Measurements from ENCODE around the gene SRPX. TPM values are rescaled to one million over a fixed set of nuclear protein-coding genes. Genes with fewer than 3 reads are reported as not detected.

The SRPX gene
- total RNA-seq, 1 donor from 2014 or later: 139 TPM

DNA sequence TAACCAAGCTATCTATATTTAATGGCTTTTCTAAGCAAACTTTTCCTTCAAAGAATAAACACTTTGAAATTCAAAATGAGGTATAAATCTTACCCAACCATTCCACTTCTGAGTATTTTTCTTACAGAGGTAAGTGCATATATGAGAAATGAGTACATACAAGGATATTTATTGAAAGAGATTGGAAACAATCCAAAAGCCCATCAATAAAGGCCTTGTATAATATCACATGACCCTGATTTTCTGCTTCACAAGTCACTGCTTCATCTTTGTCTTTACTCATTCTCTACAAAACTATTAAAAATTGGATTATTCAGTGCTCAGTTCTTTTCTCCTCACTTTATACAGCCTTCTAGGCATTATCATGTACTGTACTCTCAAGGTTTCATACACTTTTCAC, 91.3 kb downstream of the SRPX start:
- intact Hi-C loops (cut with DNase I): no loop called here
- Histone ChIP-seq H3K4me3 (no peak overlapping the region), H3K27ac (no peak overlapping the region), H3K9me3 (no peaks in the 10 kb centered on the region), H3K4me1 (no peaks in the 10 kb centered on the region), H3K36me3 (no peaks in the 10 kb centered on the region), H3K27me3 (no peaks in the 10 kb centered on the region)
- DNase-seq (ENCODE audit: low spot score in 2 of 2): no peak
- TF ChIP-seq, protein P1, sequence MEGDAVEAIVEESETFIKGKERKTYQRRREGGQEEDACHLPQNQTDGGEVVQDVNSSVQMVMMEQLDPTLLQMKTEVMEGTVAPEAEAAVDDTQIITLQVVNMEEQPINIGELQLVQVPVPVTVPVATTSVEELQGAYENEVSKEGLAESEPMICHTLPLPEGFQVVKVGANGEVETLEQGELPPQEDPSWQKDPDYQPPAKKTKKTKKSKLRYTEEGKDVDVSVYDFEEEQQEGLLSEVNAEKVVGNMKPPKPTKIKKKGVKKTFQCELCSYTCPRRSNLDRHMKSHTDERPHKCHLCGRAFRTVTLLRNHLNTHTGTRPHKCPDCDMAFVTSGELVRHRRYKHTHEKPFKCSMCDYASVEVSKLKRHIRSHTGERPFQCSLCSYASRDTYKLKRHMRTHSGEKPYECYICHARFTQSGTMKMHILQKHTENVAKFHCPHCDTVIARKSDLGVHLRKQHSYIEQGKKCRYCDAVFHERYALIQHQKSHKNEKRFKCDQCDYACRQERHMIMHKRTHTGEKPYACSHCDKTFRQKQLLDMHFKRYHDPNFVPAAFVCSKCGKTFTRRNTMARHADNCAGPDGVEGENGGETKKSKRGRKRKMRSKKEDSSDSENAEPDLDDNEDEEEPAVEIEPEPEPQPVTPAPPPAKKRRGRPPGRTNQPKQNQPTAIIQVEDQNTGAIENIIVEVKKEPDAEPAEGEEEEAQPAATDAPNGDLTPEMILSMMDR (IDR thresholded peaks at IDR 0.05): no peak

DNA sequence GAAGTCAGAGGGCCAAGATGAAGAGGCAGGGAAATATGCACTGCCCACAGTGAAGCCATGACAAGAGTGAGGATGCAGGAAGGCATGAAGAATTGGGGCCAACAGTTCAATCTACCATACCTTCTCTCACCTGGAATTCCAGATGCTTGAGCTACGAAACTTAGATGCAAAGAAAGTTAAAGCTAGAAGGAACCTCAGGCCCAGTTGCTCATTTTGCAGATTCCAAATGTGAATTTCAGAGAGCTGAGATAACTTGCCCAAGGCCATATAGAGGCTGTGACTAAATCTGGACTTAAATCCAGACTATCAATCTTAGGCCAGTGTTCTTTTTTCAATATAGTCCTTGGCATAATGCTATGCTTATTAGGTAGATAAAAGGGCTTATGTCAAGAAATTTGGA, 92.7 kb downstream of the SRPX start:
- H3K4me1 ChIP-seq: no peaks in the 10 kb centered on the region
- DNase-seq (ENCODE audit: low spot score in 2 of 2): no peak
- H3K9me3 ChIP-seq: no peaks in the 10 kb centered on the region
- intact Hi-C loops (cut with DNase I): no loop called here
- no peak overlapping the region for H3K27ac ChIP-seq
- TF ChIP-seq, protein P1 (IDR thresholded peaks at IDR 0.05): no peak
- H3K36me3 ChIP-seq: no peaks in the 10 kb centered on the region
- no peaks in the 10 kb centered on the region for H3K27me3 ChIP-seq
- no peak overlapping the region for H3K4me3 ChIP-seq

DNA sequence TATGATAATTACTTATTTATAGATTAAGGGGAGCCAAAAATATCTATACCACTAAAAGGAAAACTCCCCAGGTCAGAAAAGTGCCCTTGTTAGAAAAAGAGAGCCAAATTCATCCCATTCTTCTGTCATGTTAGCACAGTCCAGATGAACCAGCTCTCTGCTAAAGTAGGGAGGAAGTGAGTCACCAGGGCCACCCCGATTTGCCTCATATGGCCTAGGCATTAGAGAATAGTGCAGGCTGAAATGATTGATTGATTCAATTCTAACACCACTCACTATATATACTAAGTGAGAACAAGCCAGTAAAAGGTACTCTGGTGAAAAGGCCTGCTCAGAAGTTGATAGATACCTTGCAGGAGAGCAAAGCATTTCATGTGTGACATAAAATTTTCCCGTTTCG, 94.5 kb downstream of the SRPX start:
- Histone ChIP-seq H3K9me3 (no peaks in the 10 kb centered on the region), H3K4me3 (no peak overlapping the region), H3K27ac (no peak overlapping the region), H3K27me3 (no peaks in the 10 kb centered on the region), H3K4me1 (no peaks in the 10 kb centered on the region), H3K36me3 (no peaks in the 10 kb centered on the region)
- DNase-seq (ENCODE audit: low spot score in 2 of 2): no peak
- TF ChIP-seq, protein P1 (IDR thresholded peaks at IDR 0.05): no peak
- intact Hi-C loops (cut with DNase I): no loop called here

DNA sequence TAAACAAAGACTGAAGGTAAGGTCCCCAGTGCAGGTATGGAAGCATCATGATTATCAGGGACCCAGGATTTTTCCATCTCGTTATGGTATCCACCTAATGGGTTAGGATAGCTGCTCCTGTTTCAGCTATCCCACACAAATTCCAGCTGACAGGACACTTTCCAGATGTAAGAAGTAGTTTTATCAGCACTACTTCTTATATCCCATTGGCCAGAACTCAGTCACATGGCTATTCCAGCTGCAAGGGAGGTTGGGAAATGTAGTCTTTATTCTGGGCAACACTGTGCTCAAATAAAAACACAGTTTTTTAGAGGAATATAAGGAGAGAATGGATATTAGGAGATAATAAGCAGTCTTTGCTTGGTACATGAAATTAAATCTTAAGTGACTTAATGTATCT, 96.7 kb downstream of the SRPX start:
- no peaks in the 10 kb centered on the region for H3K9me3 ChIP-seq
- intact Hi-C loops (cut with DNase I): no loop called here
- no peaks in the 10 kb centered on the region for H3K4me1 ChIP-seq
- H3K27me3 ChIP-seq: no peaks in the 10 kb centered on the region
- no peak for DNase-seq (ENCODE audit: low spot score in 2 of 2)
- no peak overlapping the region for H3K4me3 ChIP-seq
- TF ChIP-seq, protein P1 (IDR thresholded peaks at IDR 0.05): no peak
- H3K36me3 ChIP-seq: no peaks in the 10 kb centered on the region
- H3K27ac ChIP-seq: no peak overlapping the region

DNA sequence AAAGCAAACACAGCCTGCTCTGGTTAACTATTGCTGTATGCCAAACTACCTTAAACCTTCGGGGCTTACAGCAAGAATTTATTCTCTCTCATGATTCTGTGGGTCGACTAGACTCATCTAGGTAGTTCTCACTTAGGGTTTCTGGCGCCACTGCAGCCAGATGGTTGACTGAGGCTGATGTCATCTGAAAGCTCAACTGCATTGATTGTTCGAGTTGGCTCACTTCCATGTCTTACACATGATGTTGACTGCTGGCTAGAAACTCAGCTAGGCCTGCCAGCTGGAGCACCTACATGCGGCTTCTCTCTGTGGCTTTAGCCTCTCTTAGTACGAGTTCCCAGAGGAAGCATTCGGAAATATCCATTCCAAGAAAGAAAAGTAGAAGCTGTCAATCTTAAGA, 103.2 kb downstream of the SRPX start:
- TF ChIP-seq, protein P1 (IDR thresholded peaks at IDR 0.05): no peak

DNA sequence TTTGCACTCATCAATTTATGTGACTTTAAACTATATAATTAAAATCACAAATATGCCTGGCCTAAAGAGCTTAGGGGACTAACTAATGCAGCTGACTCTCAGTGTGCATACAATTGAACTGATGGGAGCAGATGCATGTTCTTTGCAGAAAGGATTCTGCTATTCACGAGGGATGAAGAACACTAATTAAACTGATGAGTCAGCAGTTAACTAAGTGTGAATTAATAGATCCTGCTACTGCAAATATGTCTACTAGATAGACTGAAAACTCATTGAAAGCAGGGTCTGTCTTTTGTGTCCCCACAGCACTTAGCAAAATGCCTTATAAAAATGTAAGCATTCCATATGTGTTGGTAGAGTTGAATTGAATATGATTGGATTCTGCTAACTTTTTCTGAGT, 104.0 kb downstream of the SRPX start:
- no peak for DNase-seq (ENCODE audit: low spot score in 2 of 2)
- Histone ChIP-seq H3K4me3 (no peak overlapping the region), H3K36me3 (no peaks in the 10 kb centered on the region), H3K27me3 (no peaks in the 10 kb centered on the region), H3K4me1 (no peaks in the 10 kb centered on the region), H3K9me3 (no peaks in the 10 kb centered on the region), H3K27ac (no peak overlapping the region)
- intact Hi-C loops (cut with DNase I): no loop called here
- TF ChIP-seq, protein P1 (IDR thresholded peaks at IDR 0.05): no peak

More for the DNA sequence above, 103.2 kb downstream of the SRPX start:
- Histone ChIP-seq H3K27me3 (no peaks in the 10 kb centered on the region), H3K4me3 (no peak overlapping the region), H3K4me1 (no peaks in the 10 kb centered on the region), H3K36me3 (no peaks in the 10 kb centered on the region), H3K9me3 (no peaks in the 10 kb centered on the region), H3K27ac (no peak overlapping the region)
- no peak for DNase-seq (ENCODE audit: low spot score in 2 of 2)
- intact Hi-C loops (cut with DNase I): no loop called here

All from ascending aorta (tissue), 2 donors.